ENCODE results near the gene ZMYND8. TPM values are rescaled to one million over a fixed set of nuclear protein-coding genes. Genes with fewer than 3 reads are reported as not detected.

The ZMYND8 gene
- total RNA-seq, 1 donor from 2014 or later, result 18.6 TPM

- no peak for DNase-seq (ENCODE audit: low read depth)
- no peak for TF ChIP-seq CTCF (conservative IDR thresholded peaks at IDR 0.05; ENCODE audit: low read depth, low read length)
- H3K4me3 ChIP-seq (ENCODE audit: low read depth, low read length), result no peak overlapping the region
Observed at GRCh38 chr20:47335251-47336128, 21.0 kb downstream of the ZMYND8 start.

GRCh38 chr20:47334022-47334551, 22.4 kb downstream of the ZMYND8 start:
- TF ChIP-seq CTCF (conservative IDR thresholded peaks at IDR 0.05; ENCODE audit: low read depth, low read length), result no peak
- DNase-seq (ENCODE audit: low read depth), result no peak
- H3K4me3 ChIP-seq (ENCODE audit: low read depth, low read length), result no peak overlapping the region

- H3K4me3 ChIP-seq (ENCODE audit: low read depth, low read length), result no peak overlapping the region
- no peak for TF ChIP-seq CTCF (conservative IDR thresholded peaks at IDR 0.05; ENCODE audit: low read depth, low read length)
- no peak for DNase-seq (ENCODE audit: low read depth)
Observed at GRCh38 chr20:47332381-47333206, 23.9 kb downstream of the ZMYND8 start.

DNA sequence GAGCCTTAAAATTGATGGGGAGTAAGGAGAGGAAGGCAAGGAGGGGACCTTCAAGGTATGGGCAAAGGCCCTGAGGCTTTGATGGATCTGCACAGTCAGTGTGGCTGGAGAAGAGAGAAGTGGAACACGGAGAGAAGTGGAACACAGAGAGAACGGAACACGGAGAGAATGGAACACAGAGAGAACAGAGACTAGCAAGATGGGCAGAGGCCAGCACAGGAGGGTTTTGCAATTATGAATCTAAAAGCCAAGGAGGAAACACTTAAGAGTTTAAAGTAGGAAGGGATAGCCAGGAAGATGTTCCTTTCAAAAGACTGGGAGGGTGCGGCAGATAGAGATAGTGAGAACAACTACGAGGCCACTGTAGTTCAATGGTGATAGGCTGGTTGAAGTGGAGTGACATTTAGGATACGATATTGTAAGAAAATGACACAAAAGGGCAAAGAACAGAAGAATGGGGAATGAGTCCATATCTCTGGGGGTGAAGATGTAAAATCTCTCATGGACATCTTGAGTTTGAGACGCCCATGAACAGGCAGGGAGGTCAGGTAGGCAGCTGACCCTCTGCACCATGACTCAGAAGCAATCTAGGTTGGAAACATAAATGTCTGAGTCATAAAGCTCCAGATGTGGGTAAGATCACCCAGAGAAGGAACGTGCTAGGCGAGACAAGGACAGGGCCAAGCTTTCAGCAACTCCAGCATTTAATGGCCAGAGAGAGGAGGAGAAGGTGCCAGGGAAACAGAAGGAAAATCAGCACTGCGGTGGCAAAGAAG, 25.4 kb downstream of the ZMYND8 start:
- TF ChIP-seq CTCF (conservative IDR thresholded peaks at IDR 0.05; ENCODE audit: low read depth, low read length), result no peak
- no peak for DNase-seq (ENCODE audit: low read depth)

GRCh38 chr20:47330071-47330470, 26.4 kb downstream of the ZMYND8 start:
- DNase-seq (ENCODE audit: low read depth), result no peak
- TF ChIP-seq CTCF (conservative IDR thresholded peaks at IDR 0.05; ENCODE audit: low read depth, low read length), result no peak
- H3K4me3 ChIP-seq (ENCODE audit: low read depth, low read length), result no peak overlapping the region

More for the DNA sequence above, 25.4 kb downstream of the ZMYND8 start:
- no peak overlapping the region for H3K4me3 ChIP-seq (ENCODE audit: low read depth, low read length)

DNA sequence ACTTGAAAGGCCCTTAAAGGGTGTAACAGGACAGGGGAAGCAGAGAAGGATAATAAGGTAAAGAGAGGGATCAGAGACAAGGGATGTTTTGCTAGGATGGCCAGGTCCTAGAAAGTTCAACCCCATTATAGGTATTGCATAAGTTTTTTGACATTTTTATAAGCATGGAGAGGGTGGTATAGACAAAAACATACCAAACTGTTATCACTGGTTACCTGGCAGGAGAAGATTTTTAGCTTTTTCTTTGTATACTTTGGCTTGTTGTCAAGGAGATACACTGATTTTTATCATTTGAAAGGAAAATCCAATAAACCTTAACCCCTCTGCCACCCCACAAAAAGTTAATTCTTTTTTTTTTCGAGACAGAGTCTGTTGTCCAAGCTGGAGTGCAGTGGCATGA, 28.4 kb downstream of the ZMYND8 start:
- no peak overlapping the region for H3K4me3 ChIP-seq (ENCODE audit: low read depth, low read length)
- no peak for DNase-seq (ENCODE audit: low read depth)
- TF ChIP-seq CTCF (conservative IDR thresholded peaks at IDR 0.05; ENCODE audit: low read depth, low read length), result no peak

Measured in epithelial cell of proximal tubule (primary cell).